A549 (cell line): ENCODE results near the gene COL26A1. TPM values are rescaled to one million over a fixed set of nuclear protein-coding genes. Genes with fewer than 3 reads are reported as not detected.
"Not testable (repeated sequence)": the region's sequence is repeated elsewhere in the genome, so short reads cannot be mapped to it uniquely, and the experiment has no call there.

Experiments used
- ATAC-seq, 2 experiments: fragments of 200-7000 bp in 1 of 2; fragments of >200 bp in 1 of 2; cut with Nextera tagmentation in 1 of 2; cut with Tn5 transposase in 1 of 2; 3 replicates each; pipeline versions ENCODE4 v1.8.0 to v1.9.1; 2018 to 2020; ENCODE audit warnings: mild to moderate bottlenecking in 1 of 2, moderate library complexity in 1 of 2
- CTCF ChIA-PET: fragments of 300-600 bp; sonication (Branson Sonifier 250); formaldehyde crosslinking; extraction: SDS; loops from one replicate; lab custom pipeline; 2021; ENCODE audit warnings: antibody characterized with exemption, inconsistent platforms; lab: Yijun Ruan, JAX
- POLR2A ChIA-PET: fragments of 350-600 bp; formaldehyde crosslinking; extraction: SDS; loops from one replicate; lab custom pipeline; 2021; ENCODE audit warnings: antibody characterized with exemption, inconsistent platforms; lab: Yijun Ruan, JAX
- DNase-seq, 2 experiments: peaks; one replicate each; pipeline versions ENCODE4 v3.0.0 to v3.0.0-alpha.2; 2011 to 2016; ENCODE audit warnings: low read depth in 1 of 2, low spot score in 1 of 2
- FAIRE-seq: peaks from 2 replicates; lab custom pipeline; 2011; peaks lifted over from hg19 to GRCh38; lab: Jason Lieb, UNC
- H3K27ac ChIP-seq, 2 experiments: fragments of >200 bp; sonication (Bioruptor Twin); formaldehyde crosslinking; 3 replicates each; pipeline ENCODE4 v1.5.1; 2016 to 2017
- H3K4me1 ChIP-seq: fragments of >200 bp; sonication (Bioruptor Twin); formaldehyde crosslinking; 3 replicates; pipeline ENCODE4 v1.6.1; 2016
- H3K4me2 ChIP-seq: fragments of >200 bp; sonication (Bioruptor Twin); formaldehyde crosslinking; 3 replicates; pipeline ENCODE4 v1.6.1; 2016
- H3K4me3 ChIP-seq: fragments of >200 bp; sonication (Bioruptor Twin); formaldehyde crosslinking; 3 replicates; pipeline ENCODE4 v1.5.1; 2016
- H3K9me3 ChIP-seq: fragments of >200 bp; sonication (Bioruptor Twin); formaldehyde crosslinking; 3 replicates; pipeline ENCODE4 v1.6.1; 2016
- ATOH8 ChIP-seq: fragments of 250-450 bp; sonication (Bioruptor Pico); IDR thresholded peaks from 2 replicates; pipeline ENCODE4 v1.5.0; 2020; ENCODE audit warnings: low read depth, mild to moderate bottlenecking, moderate library complexity
- CBX8 ChIP-seq: fragments of 200-600 bp; sonication (generic); IDR thresholded peaks from 2 replicates; pipeline ENCODE4 v1.6.1; 2016
- E2F6 ChIP-seq: IDR thresholded peaks from 2 replicates; pipeline ENCODE4 v1.6.1; 2012; ENCODE audit warnings: low read depth, borderline replicate concordance
- EHF ChIP-seq: fragments of 250-450 bp; sonication (Bioruptor Pico); IDR thresholded peaks from 2 replicates; pipeline ENCODE4 v1.5.0; 2020; ENCODE audit warnings: mild to moderate bottlenecking
- ELK1 ChIP-seq: fragments of 150-350 bp; IDR thresholded peaks from 2 replicates; pipeline ENCODE4 v1.6.1; 2014; ENCODE audit warnings: low read depth, mild to moderate bottlenecking, low read length
- EP300 ChIP-seq, 2 experiments: fragments of >200 bp; sonication (Bioruptor Twin); formaldehyde crosslinking; IDR thresholded peaks; 2 replicates in 1 of 2; 3 replicates in 1 of 2; pipeline ENCODE4 v1.6.1; 2016 to 2017
- FOSB ChIP-seq: fragments of 250-450 bp; sonication (Bioruptor Pico); IDR thresholded peaks from 2 replicates; pipeline ENCODE4 v1.5.0; 2020; ENCODE audit warnings: mild to moderate bottlenecking, moderate library complexity
- FOSL2 ChIP-seq, 2 experiments: fragments of 450-650 bp in 1 of 2; fragments of >200 bp in 1 of 2; sonication (Bioruptor Twin) in 1 of 2; formaldehyde crosslinking; IDR thresholded peaks; 2 replicates each; pipeline versions ENCODE4 v1.5.0 to v1.6.1; 2016 to 2020; ENCODE audit warnings: mild to moderate bottlenecking in 1 of 2, moderate library complexity in 1 of 2
- FOXS1 ChIP-seq: fragments of 250-450 bp; sonication (Bioruptor Pico); IDR thresholded peaks from 2 replicates; pipeline ENCODE4 v1.5.0; 2020; ENCODE audit warnings: mild to moderate bottlenecking, moderate library complexity
- HMGXB4 ChIP-seq: fragments of 250-450 bp; sonication (Bioruptor Pico); IDR thresholded peaks from 2 replicates; pipeline ENCODE4 v1.5.0; 2021; ENCODE audit warnings: mild to moderate bottlenecking, moderate library complexity, borderline replicate concordance
- JUN ChIP-seq, 2 experiments: fragments of >200 bp; sonication (Bioruptor Twin); formaldehyde crosslinking; IDR thresholded peaks; 2 replicates in 1 of 2; 3 replicates in 1 of 2; pipeline ENCODE4 v1.6.1; 2016 to 2017
- JUNB ChIP-seq: fragments of >200 bp; sonication (Bioruptor Twin); formaldehyde crosslinking; IDR thresholded peaks from 2 replicates; pipeline ENCODE4 v1.6.1; 2016
- MAFK ChIP-seq: fragments of 450-650 bp; IDR thresholded peaks from 2 replicates; pipeline ENCODE4 v1.6.1; 2014; ENCODE audit not compliant: partially characterized antibody
- NFE2L2 ChIP-seq: fragments of 150-350 bp; conservative IDR thresholded peaks from 2 replicates; pipeline ENCODE4 v1.6.1; 2014; ENCODE audit warnings: low read length
- NR3C1 ChIP-seq: fragments of >200 bp; sonication (Bioruptor Twin); formaldehyde crosslinking; IDR thresholded peaks from 3 replicates; pipeline ENCODE4 v1.6.1; 2017
- RFX5 ChIP-seq: fragments of 450-650 bp; IDR thresholded peaks from 2 replicates; pipeline ENCODE4 v1.7.1; 2014; ENCODE audit warnings: antibody characterized with exemption, mild to moderate bottlenecking, moderate library complexity
- SMC3 ChIP-seq: fragments of >200 bp; sonication (Bioruptor Twin); formaldehyde crosslinking; IDR thresholded peaks from 3 replicates; pipeline ENCODE4 v1.6.1; 2018; ENCODE audit warnings: inconsistent platforms
- ZC3H11A ChIP-seq: fragments of 450-650 bp; IDR thresholded peaks from 2 replicates; pipeline ENCODE4 v1.6.1; 2014; ENCODE audit warnings: antibody characterized with exemption, mild to moderate bottlenecking
- ZFP36 ChIP-seq: fragments of 450-650 bp; IDR thresholded peaks from 2 replicates; pipeline ENCODE4 v1.6.1; 2014; ENCODE audit warnings: borderline replicate concordance; ENCODE audit not compliant: partially characterized antibody
- ZSCAN20 ChIP-seq: fragments of 250-450 bp; sonication (Bioruptor Pico); IDR thresholded peaks from 2 replicates; pipeline ENCODE4 v1.8.0; 2022; ENCODE audit warnings: mild to moderate bottlenecking, moderate library complexity
- WGBS: methylation state at CpG from one replicate; pipeline ENCODE4 v1.1.6; 2017; ENCODE audit errors: missing lambda C conversion rate; 5-methylcytosine and 5-hydroxymethylcytosine counted together
- polyA plus RNA-seq, 4 experiments: library from polyadenylated mRNA; depleted of rRNA in 3 of 4; stranded (reverse); fragments of >200 nt; fragmentation: RNase III in 1 of 4; extraction: RNeasy Plus Mini Kit Qiagen cat#74134 plus additional on column Dnase treatment in 1 of 4; gene quantifications; 2 replicates in 3 of 4; 3 replicates in 1 of 4; pipeline ENCODE4 v1.2.3, GENCODE V29; 2011 to 2017

Gene COL26A1
- polyA plus RNA-seq, 2 of the 4 experiments (the other 2 are of a cell fraction): 0.52 to 1.4 TPM

GRCh38 chr7:101432316-101432715 is 69.6 kb downstream of the COL26A1 start:
- WGBS: 61% methylated on average over 3 of the region's 3 CpGs
- CTCF ChIA-PET: interaction anchor here (0.7 to 1.5 kb wide), 4 partner anchors 8 to 239 kb away, joined by 3 to 4 read pairs (median 4); no protein-coding TSS in a partner anchor
- H3K9me3 ChIP-seq: no peaks in the 10 kb centered on the region; the same call in 2 of the 3 replicates
- H3K4me2 ChIP-seq: no peak overlapping the region
- no peak for TF ChIP-seq ZC3H11A
- TF ChIP-seq RFX5: no peak
- POLR2A ChIA-PET: no interaction called here
- FAIRE-seq (no peak), DNase-seq (no peak), ATAC-seq (no peak)
- H3K4me1 ChIP-seq: no peaks in the 10 kb centered on the region
- no peak overlapping the region for H3K4me3 ChIP-seq
- no peak overlapping the region for H3K27ac ChIP-seq

GRCh38 chr7:101433688-101434087 is 71.0 kb downstream of the COL26A1 start:
- CTCF ChIA-PET: no interaction called here
- no peaks in the 10 kb centered on the region; the same call in 2 of the 3 replicates for H3K9me3 ChIP-seq
- no peak for DNase-seq
- no peak for FAIRE-seq
- no peak overlapping the region for H3K27ac ChIP-seq
- ATAC-seq: no peak
- 22% methylated on average over 4 of the region's 4 CpGs for WGBS
- TF ChIP-seq MAFK (no peak), HMGXB4 (CRISPR knock-in tag) (no peak), NR3C1 (no peak), FOXS1 (CRISPR knock-in tag) (no peak), CBX8 (no peak), ELK1 (no peak), ZSCAN20 (CRISPR knock-in tag) (no peak), E2F6 (no peak), EHF (no peak), EP300 (IDR thresholded peaks at IDR 0.05) (no peak), FOSB (CRISPR knock-in tag) (no peak)
- H3K4me1 ChIP-seq: no peaks in the 10 kb centered on the region
- POLR2A ChIA-PET: no interaction called here
- H3K4me3 ChIP-seq: no peak overlapping the region
- no peak overlapping the region for H3K4me2 ChIP-seq

GRCh38 chr7:101434155-101434554 is 71.5 kb downstream of the COL26A1 start:
- POLR2A ChIA-PET, H3K4me2 ChIP-seq, H3K4me3 ChIP-seq, DNase-seq, FAIRE-seq, H3K27ac ChIP-seq, H3K9me3 ChIP-seq, H3K4me1 ChIP-seq, ATAC-seq: not testable (repeated sequence)
- CTCF ChIA-PET: interaction anchor here (1.4 kb wide), 2 partner anchors 22 to 34 kb away, joined by 3 to 4 read pairs; no protein-coding TSS in a partner anchor
- 69% methylated on average over 8 of the region's 8 CpGs for WGBS

GRCh38 chr7:101435461-101436220 is 73.0 kb downstream of the COL26A1 start:
- TF ChIP-seq JUNB (no peak), CBX8 (no peak), ZFP36 (no peak), ELK1 (no peak), NFE2L2 (no peak), JUN (IDR thresholded peaks at IDR 0.05) (no peak), SMC3 (no peak), FOSL2 (IDR thresholded peaks at IDR 0.05) (no peak), FOSL2 (CRISPR knock-in tag; IDR thresholded peaks at IDR 0.05) (no peak), ATOH8 (CRISPR knock-in tag) (no peak)
- FAIRE-seq (no peak), DNase-seq (no peak), ATAC-seq (no peak; a peak in 1 of 6 replicates)
- Histone ChIP-seq H3K27ac (no peak overlapping the region), H3K9me3 (no peaks in the 10 kb centered on the region; the same call in 2 of the 3 replicates), H3K4me2 (no peak overlapping the region), H3K4me1 (no peaks in the 10 kb centered on the region), H3K4me3 (no peak overlapping the region)
- 60% methylated on average over 18 of the region's 22 CpGs for WGBS
- POLR2A ChIA-PET: no interaction called here
- CTCF ChIA-PET: interaction anchor here (0.8 to 1.4 kb wide), 3 partner anchors 24 to 71 kb away, joined by 3 to 4 read pairs (median 3); no protein-coding TSS in a partner anchor
